Hepatocyte (in vitro differentiated cells): ENCODE data around the gene SLC8A2. TPM values are rescaled to one million over a fixed set of nuclear protein-coding genes. Genes with fewer than 3 reads are reported as not detected.

ENCODE experiments used
- DNase-seq: peaks from one replicate; pipeline ENCODE4 v3.0.0-alpha.2; 2016; ENCODE audit warnings: low spot score
- H2AFZ ChIP-seq: fragments of 200-600 bp; sonication (generic); 2 replicates; pipeline ENCODE4 v1.6.0; 2016; ENCODE audit warnings: antibody characterized with exemption, mild to moderate bottlenecking
- H3K27ac ChIP-seq: fragments of 200-600 bp; sonication (generic); 2 replicates; pipeline ENCODE4 v1.5.1; 2016; ENCODE audit warnings: mild to moderate bottlenecking
- H3K27me3 ChIP-seq: fragments of 200-600 bp; sonication (generic); 2 replicates; pipeline ENCODE4 v1.6.1; 2016
- H3K36me3 ChIP-seq: fragments of 200-600 bp; sonication (generic); replicated peaks from 2 replicates; pipeline ENCODE4 v1.5.1; 2016; ENCODE audit warnings: low read depth; ENCODE audit not compliant: insufficient read depth
- H3K4me1 ChIP-seq: fragments of 200-600 bp; sonication (generic); 2 replicates; pipeline ENCODE4 v1.5.1; 2016; ENCODE audit warnings: mild to moderate bottlenecking, moderate library complexity; ENCODE audit not compliant: insufficient read depth
- H3K4me2 ChIP-seq: fragments of 200-600 bp; sonication (generic); 2 replicates; pipeline ENCODE4 v1.6.0; 2016
- H3K4me3 ChIP-seq: fragments of 200-600 bp; sonication (generic); 2 replicates; pipeline ENCODE4 v1.5.1; 2016; ENCODE audit warnings: mild to moderate bottlenecking
- H3K79me2 ChIP-seq: fragments of 200-600 bp; sonication (generic); 2 replicates; pipeline ENCODE4 v1.6.0; 2017; ENCODE audit warnings: mild to moderate bottlenecking
- H3K9me2 ChIP-seq: fragments of 200-600 bp; sonication (generic); replicated peaks from 2 replicates; pipeline ENCODE4 v1.6.0; 2017; ENCODE audit warnings: mild to moderate bottlenecking; ENCODE audit not compliant: insufficient read depth
- H3K9me3 ChIP-seq: fragments of 200-600 bp; sonication (generic); 2 replicates; pipeline ENCODE4 v1.5.1; 2016; ENCODE audit warnings: low read depth, mild to moderate bottlenecking
- H4K20me1 ChIP-seq: fragments of 200-600 bp; sonication (generic); 2 replicates; pipeline ENCODE4 v1.6.0; 2016; ENCODE audit warnings: mild to moderate bottlenecking; ENCODE audit not compliant: insufficient read depth, poor library complexity, severe bottlenecking
- EZH2 ChIP-seq: fragments of 200-600 bp; sonication (generic); IDR thresholded peaks from 2 replicates; pipeline ENCODE4 v1.6.1; 2016; ENCODE audit warnings: antibody characterized with exemption, mild to moderate bottlenecking, borderline replicate concordance
- EZH2phosphoT487 ChIP-seq: fragments of 200-600 bp; sonication (generic); IDR thresholded peaks from one replicate; pipeline ENCODE4 v1.6.1; 2018; ENCODE audit warnings: antibody characterized with exemption, mild to moderate bottlenecking, low read depth, moderate library complexity; ENCODE audit not compliant: unreplicated experiment, severe bottlenecking
- WGBS: methylation state at CpG from one replicate; pipeline ENCODE4 v1.1.6; 2016; ENCODE audit warnings: low lambda C conversion rate; ENCODE audit errors: missing lambda C conversion rate; 5-methylcytosine and 5-hydroxymethylcytosine counted together
- polyA plus RNA-seq: library from polyadenylated mRNA; unstranded; fragments of >200 nt; fragmentation: Nextera tagmentation; extraction: Ambion mirVana; gene quantifications from 2 replicates; pipeline ENCODE4 v1.2.1, GENCODE V29; 2016
- total RNA-seq: library from RNA; depleted of rRNA; stranded (reverse); fragments of >200 nt; gene quantifications from 2 replicates; pipeline ENCODE4 v1.2.3, GENCODE V29; 2014
- TF ChIP-seq, protein P1 (sequence below): fragments of 200-600 bp; sonication (generic); IDR thresholded peaks from 2 replicates; pipeline ENCODE4 v1.5.1; 2016; ENCODE audit warnings: antibody characterized with exemption, mild to moderate bottlenecking; ENCODE audit not compliant: poor library complexity

The SLC8A2 gene
- total and polyA plus RNA-seq, 2 experiments from 2014 or later: 0.24 to 1.1 TPM

DNA sequence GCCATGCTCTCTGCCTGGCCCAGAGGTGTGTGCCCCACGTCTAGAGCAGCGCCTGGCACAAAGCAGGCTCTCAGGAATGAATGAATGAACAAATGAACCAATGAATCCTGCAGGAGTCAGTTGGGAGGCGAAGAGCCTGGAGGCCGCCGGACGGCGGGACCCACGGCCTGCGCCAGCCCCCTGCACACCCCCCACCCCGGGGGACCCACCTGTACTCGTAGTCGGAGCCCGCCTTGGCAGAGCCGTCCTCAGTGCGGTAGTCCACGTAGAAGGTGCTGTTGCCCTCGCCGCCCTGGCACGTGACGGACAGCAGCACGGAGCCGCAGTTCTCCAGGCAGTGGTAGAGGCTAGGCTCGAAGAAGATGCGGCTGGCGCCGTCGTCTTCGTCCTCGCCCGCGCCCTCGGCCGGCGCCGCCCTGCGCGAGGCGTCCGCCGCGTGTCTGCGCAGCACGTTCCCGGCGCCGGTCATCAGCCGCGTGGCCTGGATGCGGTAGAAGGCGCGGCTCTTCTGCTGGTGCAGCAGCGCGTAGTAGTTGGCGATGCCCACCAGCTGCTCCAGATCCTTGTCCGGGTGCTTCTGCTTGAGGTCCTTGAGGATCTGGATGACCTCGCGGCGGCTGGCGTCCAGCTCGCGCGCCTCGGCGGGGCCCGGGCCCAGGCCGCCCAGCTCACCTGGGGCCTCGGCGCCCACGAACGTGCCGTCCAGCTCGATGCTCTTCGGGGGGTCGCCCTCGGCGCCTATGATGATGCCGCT lies 14.8 kb downstream of the SLC8A2 start:
- H3K4me2 ChIP-seq: no peak overlapping the region
- H3K79me2 ChIP-seq: no peaks in the 10 kb centered on the region
- no peaks in the 10 kb centered on the region for H3K9me2 ChIP-seq
- 87% methylated on average over 65 of the region's 77 CpGs for WGBS
- TF ChIP-seq EZH2phosphoT487 (no peak), EZH2 (no peak)
- TF ChIP-seq, protein P1, sequence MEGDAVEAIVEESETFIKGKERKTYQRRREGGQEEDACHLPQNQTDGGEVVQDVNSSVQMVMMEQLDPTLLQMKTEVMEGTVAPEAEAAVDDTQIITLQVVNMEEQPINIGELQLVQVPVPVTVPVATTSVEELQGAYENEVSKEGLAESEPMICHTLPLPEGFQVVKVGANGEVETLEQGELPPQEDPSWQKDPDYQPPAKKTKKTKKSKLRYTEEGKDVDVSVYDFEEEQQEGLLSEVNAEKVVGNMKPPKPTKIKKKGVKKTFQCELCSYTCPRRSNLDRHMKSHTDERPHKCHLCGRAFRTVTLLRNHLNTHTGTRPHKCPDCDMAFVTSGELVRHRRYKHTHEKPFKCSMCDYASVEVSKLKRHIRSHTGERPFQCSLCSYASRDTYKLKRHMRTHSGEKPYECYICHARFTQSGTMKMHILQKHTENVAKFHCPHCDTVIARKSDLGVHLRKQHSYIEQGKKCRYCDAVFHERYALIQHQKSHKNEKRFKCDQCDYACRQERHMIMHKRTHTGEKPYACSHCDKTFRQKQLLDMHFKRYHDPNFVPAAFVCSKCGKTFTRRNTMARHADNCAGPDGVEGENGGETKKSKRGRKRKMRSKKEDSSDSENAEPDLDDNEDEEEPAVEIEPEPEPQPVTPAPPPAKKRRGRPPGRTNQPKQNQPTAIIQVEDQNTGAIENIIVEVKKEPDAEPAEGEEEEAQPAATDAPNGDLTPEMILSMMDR: no peak
- no peak overlapping the region for H3K4me3 ChIP-seq
- H2AFZ ChIP-seq: no peak overlapping the region
- H3K36me3 ChIP-seq: no peaks in the 10 kb centered on the region
- H3K27me3 ChIP-seq: peaks cover 33% of the 10 kb centered on the region
- H3K27ac ChIP-seq: no peak overlapping the region
- no peaks in the 10 kb centered on the region for H3K9me3 ChIP-seq
- no peak for DNase-seq
- no peaks in the 10 kb centered on the region for H3K4me1 ChIP-seq
- H4K20me1 ChIP-seq: no peaks in the 10 kb centered on the region

DNA sequence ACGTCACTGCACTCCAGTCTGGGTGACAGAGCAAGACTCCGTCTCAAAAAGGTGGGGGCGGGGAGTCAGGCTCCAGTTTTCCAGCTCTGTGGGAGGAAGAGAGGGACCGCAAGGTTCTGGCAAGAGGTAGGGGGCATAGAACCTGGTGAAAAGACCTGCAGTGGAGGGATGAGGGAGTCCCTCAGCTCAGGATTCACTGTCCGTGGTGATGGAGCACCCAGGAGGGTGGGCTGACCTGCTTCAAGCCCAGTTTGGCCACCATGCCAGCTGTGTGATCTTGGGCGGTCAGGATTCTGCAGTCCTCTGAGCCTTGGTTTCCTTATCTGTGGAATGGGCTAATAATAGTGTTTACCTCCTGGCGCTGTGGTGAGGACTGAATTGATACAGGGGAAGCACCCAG lies 21.2 kb downstream of the SLC8A2 start:
- no peaks in the 10 kb centered on the region for H4K20me1 ChIP-seq
- H2AFZ ChIP-seq: no peak overlapping the region
- WGBS: 74% methylated on average over 7 of the region's 7 CpGs
- no peaks in the 10 kb centered on the region for H3K36me3 ChIP-seq
- TF ChIP-seq, protein P1: no peak
- TF ChIP-seq EZH2phosphoT487 (no peak), EZH2 (no peak)
- no peak overlapping the region for H3K27ac ChIP-seq
- H3K4me3 ChIP-seq: no peak overlapping the region
- H3K4me1 ChIP-seq: peaks cover 11% of the 10 kb centered on the region
- no peak for DNase-seq
- H3K4me2 ChIP-seq: no peak overlapping the region
- no peaks in the 10 kb centered on the region for H3K9me3 ChIP-seq
- H3K79me2 ChIP-seq: no peaks in the 10 kb centered on the region
- H3K27me3 ChIP-seq: peaks cover 50% of the 10 kb centered on the region
- no peaks in the 10 kb centered on the region for H3K9me2 ChIP-seq

DNA sequence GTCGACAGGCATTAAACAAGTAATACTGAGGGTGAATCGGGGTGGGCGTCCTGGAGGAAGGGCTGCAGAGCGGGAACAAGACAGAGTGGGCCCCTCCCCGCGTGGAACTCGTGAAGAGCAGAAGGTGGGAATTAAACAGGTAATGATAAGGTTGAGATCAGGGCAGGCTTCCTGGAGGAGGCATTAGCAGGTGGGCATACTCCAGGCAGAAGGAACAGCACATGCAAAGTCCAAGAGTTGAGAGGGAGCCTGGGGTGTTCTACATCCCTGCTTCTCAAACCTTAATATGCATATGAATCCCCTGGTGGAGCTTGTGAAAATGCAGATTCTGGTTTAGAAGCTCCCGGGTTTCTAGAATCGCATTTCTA lies 23.3 kb downstream of the SLC8A2 start:
- no peak overlapping the region for H3K4me3 ChIP-seq
- no peaks in the 10 kb centered on the region for H3K79me2 ChIP-seq
- no peaks in the 10 kb centered on the region for H3K9me2 ChIP-seq
- H3K27me3 ChIP-seq: peaks cover 71% of the 10 kb centered on the region
- H2AFZ ChIP-seq: no peak overlapping the region
- no peak for TF ChIP-seq EZH2
- no peak for TF ChIP-seq EZH2phosphoT487
- TF ChIP-seq, protein P1: no peak
- no peaks in the 10 kb centered on the region for H4K20me1 ChIP-seq
- H3K9me3 ChIP-seq: no peaks in the 10 kb centered on the region
- H3K4me2 ChIP-seq: no peak overlapping the region
- H3K4me1 ChIP-seq: peaks cover 11% of the 10 kb centered on the region
- H3K36me3 ChIP-seq: no peaks in the 10 kb centered on the region
- 42% methylated on average over 9 of the region's 9 CpGs for WGBS
- no peak overlapping the region for H3K27ac ChIP-seq
- DNase-seq: no peak
